ENCODE measurements around the gene KCTD3.

KCTD3 gene

GRCh38 chr1:215652371-215652770 lies 85.3 kb downstream of the KCTD3 start:
- no peak for DNase-seq (ENCODE audit: low read depth, low spot score)

GRCh38 chr1:215657047-215657446 lies 89.9 kb downstream of the KCTD3 start:
- no peak for DNase-seq (ENCODE audit: low read depth, low spot score)

GRCh38 chr1:215660259-215660658 lies 93.2 kb downstream of the KCTD3 start:
- DNase-seq (ENCODE audit: low read depth, low spot score): no peak

- DNase-seq (ENCODE audit: low read depth, low spot score): no peak
Observed at GRCh38 chr1:215661033-215661432, 93.9 kb downstream of the KCTD3 start.

GRCh38 chr1:215665215-215665614 lies 98.1 kb downstream of the KCTD3 start:
- DNase-seq (ENCODE audit: low read depth, low spot score): no peak

- no peak for DNase-seq (ENCODE audit: low read depth, low spot score)
Observed at GRCh38 chr1:215667761-215668160, 100.7 kb downstream of the KCTD3 start.

- DNase-seq (ENCODE audit: low read depth, low spot score): no peak
Observed at GRCh38 chr1:215669806-215670491, 102.8 kb downstream of the KCTD3 start.

Data from activated naive CD8-positive, alpha-beta T cell treated with anti-CD3 and anti-CD28 coated beads, Interleukin-2, amount 50 U/mL, for 16 hours (primary cell).